ENCODE data around the gene RIT2.

GRCh38 chr18:43017622-43018021 is 97.9 kb downstream of the RIT2 start:
- no peak for TF ChIP-seq CHD1 (IDR thresholded peaks at IDR 0.05; ENCODE audit: low read depth, low read length)
- TF ChIP-seq CTCF (conservative IDR thresholded peaks at IDR 0.05; ENCODE audit: low read depth, low read length) = no peak
- TF ChIP-seq RFX5 (IDR thresholded peaks at IDR 0.05; ENCODE audit: low read depth, low read length) = no peak
- no peak for TF ChIP-seq POLR2A (IDR thresholded peaks at IDR 0.05; ENCODE audit: low read depth, low read length)
- no peak for TF ChIP-seq USF2 (IDR thresholded peaks at IDR 0.05; ENCODE audit: low read depth, low read length)
- TF ChIP-seq ELK1 (IDR thresholded peaks at IDR 0.05; ENCODE audit: borderline replicate concordance, low read depth, low read length) = no peak
- TF ChIP-seq MAZ (IDR thresholded peaks at IDR 0.05; ENCODE audit: borderline replicate concordance, low read depth, low read length) = no peak
- no peak for TF ChIP-seq CEBPB (IDR thresholded peaks at IDR 0.05; ENCODE audit: low read depth, low read length)
- no peak for TF ChIP-seq SMC3 (IDR thresholded peaks at IDR 0.05; ENCODE audit: low read depth, low read length)
- no peak for TF ChIP-seq NFE2L2 (IDR thresholded peaks at IDR 0.05; ENCODE audit: low read depth, low read length)
- no peak for TF ChIP-seq RCOR1 (IDR thresholded peaks at IDR 0.05; ENCODE audit: insufficient replicate concordance, low read length)
- TF ChIP-seq BHLHE40 (IDR thresholded peaks at IDR 0.05; ENCODE audit: low read depth, low read length) = no peak
- no peak for TF ChIP-seq MXI1 (IDR thresholded peaks at IDR 0.05; ENCODE audit: borderline replicate concordance, low read depth, low read length)
